H54 (cell line): ENCODE measurements around the gene TNFAIP8L3.

ENCODE experiments used
- DNase-seq: peaks from one replicate; pipeline ENCODE4 v3.0.0; 2011; ENCODE audit warnings: low spot score, mixed read lengths; ENCODE audit not compliant: insufficient read length
- FAIRE-seq: peaks from 3 replicates; lab custom pipeline; 2011; peaks lifted over from hg19 to GRCh38; lab: Jason Lieb, UNC
- POLR2A ChIP-seq: IDR thresholded peaks from 2 replicates; pipeline ENCODE4 v1.6.1; 2011; ENCODE audit warnings: low read depth, mild to moderate bottlenecking, low read length

The TNFAIP8L3 gene

DNA sequence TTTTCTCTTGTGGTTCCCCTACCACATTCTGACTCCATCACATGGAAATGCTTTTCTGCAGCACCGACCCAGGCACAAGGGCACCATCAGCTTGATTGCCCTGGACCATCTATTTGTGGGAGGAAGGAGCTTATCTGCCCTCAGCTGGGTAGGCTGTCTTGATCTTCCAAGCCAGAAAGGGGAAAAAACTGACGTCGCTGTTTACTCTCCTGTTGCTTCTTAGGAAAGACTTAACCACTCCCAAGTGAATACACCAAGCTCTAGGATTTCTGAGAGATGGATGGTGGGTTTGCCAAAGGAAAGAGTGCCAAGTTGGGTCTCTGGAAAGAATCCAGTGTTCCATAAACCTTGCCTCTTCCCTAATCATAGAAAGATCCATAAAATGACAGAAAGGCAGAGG, 4.0 kb downstream of the TNFAIP8L3 start:
- no peak for TF ChIP-seq POLR2A
- FAIRE-seq (no peak), DNase-seq (no peak)

DNA sequence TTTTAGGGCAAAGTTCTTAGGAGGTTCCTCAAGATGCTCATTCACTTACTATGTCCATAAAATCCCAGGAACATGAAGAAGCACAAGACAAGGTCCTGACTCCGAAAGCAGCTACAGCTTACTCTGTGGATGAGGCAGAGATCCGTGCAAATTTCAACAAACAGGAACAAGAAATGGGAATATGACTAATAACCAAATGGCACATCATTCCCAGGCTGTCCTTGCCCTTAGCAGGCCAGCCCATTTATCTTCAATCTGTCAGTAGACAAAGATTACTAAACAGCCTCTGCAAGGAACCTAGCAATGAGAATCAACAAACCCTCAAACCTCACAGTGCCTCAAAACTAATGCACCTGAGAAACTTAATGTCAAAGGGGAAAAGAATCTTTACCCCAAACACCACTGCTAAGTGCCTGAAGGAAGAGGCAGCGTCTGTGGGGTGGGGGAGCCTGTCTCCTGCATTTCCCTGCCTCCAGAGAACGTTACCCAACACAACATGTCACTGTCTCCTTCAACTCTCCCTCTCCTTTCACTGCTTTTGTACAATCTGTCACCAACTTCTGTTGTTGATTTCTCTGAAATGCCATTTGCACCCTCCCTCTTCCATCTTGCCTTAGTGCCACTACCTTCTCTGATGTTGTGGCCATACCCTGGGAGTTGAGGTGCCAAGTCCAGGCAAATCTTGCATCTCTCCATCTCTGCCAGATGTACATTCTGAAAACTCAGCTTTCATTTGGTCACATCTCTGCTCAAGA, 4.8 kb downstream of the TNFAIP8L3 start:
- no peak for TF ChIP-seq POLR2A
- FAIRE-seq (no peak), DNase-seq (no peak)

- FAIRE-seq (no peak), DNase-seq (no peak)
- TF ChIP-seq POLR2A: no peak
Measured at GRCh38 chr15:51089041-51089440, 5.7 kb downstream of the TNFAIP8L3 start.

GRCh38 chr15:51088585-51088984, 6.1 kb downstream of the TNFAIP8L3 start:
- DNase-seq (no peak), FAIRE-seq (no peak)
- no peak for TF ChIP-seq POLR2A

- no peak for TF ChIP-seq POLR2A
- DNase-seq: no peak
- FAIRE-seq: no peak
Measured at GRCh38 chr15:51087513-51087912, 7.2 kb downstream of the TNFAIP8L3 start.

DNA sequence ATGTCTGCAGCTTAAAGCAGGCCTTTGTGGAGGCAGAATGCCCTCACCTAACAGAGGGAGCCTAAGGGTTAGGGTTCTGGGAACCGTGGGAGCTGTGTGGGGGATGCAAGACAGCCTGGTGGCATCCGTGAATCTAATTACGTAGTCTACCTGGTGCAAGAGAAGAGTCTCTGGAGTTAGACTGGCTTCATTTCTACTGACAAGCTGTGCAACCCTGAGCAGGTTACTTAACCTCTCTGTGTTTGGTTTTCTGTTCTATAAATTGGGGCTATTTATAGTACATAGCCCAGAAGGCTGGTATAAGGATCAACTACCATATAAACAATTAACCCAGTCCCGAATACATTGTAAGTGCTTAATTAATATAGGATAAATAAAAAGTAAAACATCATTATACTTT, 8.3 kb downstream of the TNFAIP8L3 start:
- no peak for FAIRE-seq
- no peak for DNase-seq
- no peak for TF ChIP-seq POLR2A

- FAIRE-seq (no peak), DNase-seq (no peak)
- TF ChIP-seq POLR2A: no peak
Measured at GRCh38 chr15:51085764-51086163, 8.9 kb downstream of the TNFAIP8L3 start.

DNA sequence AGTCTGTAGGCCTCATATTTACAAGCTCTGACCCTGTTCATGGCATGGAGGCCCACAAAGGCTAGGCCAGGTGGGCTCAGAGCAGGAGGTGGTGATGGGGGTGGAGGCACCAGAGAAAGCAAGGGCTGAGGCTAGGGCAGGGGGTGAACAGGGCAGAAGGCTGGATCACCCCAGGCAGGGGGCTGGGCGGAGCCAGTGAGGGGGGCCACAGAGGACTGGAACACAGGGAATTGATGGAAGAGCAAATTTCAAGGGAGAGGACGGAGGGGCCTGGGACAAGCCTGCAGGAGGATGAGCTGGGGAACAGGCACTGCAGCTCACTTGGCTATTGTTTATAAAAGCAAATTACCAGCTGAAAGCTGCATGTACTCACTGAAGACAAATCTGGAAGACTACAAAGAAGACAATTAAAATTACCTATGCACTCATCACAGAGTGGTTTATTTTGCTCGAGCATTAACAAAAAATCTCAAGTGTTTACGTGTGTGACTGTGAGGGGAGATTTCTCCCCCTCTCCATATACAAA, 11.0 kb downstream of the TNFAIP8L3 start:
- no peak for TF ChIP-seq POLR2A
- DNase-seq (no peak), FAIRE-seq (no peak)

DNA sequence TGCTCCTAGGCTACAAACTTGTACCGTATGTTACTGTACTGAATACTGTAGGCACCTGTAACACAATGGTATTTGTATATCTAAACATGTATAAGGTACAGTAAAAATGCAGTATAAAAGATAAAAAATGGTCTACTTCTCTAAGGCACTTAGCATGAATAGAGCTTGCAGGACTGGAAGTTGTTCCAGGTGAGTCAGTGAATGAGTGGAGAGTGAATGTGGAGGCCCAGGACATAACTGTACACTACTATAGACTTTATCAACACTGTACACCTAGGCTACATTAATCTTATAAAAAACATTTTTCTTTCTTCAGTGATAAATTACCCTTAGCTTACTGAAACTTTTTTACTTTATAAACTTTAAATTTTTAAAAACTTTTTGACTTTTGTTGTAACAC, 12.5 kb downstream of the TNFAIP8L3 start:
- TF ChIP-seq POLR2A: no peak
- no peak for DNase-seq
- no peak for FAIRE-seq

GRCh38 chr15:51080286-51080685, 14.4 kb downstream of the TNFAIP8L3 start:
- DNase-seq (no peak), FAIRE-seq (no peak)
- TF ChIP-seq POLR2A: no peak

GRCh38 chr15:51079226-51079625, 15.5 kb downstream of the TNFAIP8L3 start:
- DNase-seq: no peak
- TF ChIP-seq POLR2A: no peak
- FAIRE-seq: no peak

DNA sequence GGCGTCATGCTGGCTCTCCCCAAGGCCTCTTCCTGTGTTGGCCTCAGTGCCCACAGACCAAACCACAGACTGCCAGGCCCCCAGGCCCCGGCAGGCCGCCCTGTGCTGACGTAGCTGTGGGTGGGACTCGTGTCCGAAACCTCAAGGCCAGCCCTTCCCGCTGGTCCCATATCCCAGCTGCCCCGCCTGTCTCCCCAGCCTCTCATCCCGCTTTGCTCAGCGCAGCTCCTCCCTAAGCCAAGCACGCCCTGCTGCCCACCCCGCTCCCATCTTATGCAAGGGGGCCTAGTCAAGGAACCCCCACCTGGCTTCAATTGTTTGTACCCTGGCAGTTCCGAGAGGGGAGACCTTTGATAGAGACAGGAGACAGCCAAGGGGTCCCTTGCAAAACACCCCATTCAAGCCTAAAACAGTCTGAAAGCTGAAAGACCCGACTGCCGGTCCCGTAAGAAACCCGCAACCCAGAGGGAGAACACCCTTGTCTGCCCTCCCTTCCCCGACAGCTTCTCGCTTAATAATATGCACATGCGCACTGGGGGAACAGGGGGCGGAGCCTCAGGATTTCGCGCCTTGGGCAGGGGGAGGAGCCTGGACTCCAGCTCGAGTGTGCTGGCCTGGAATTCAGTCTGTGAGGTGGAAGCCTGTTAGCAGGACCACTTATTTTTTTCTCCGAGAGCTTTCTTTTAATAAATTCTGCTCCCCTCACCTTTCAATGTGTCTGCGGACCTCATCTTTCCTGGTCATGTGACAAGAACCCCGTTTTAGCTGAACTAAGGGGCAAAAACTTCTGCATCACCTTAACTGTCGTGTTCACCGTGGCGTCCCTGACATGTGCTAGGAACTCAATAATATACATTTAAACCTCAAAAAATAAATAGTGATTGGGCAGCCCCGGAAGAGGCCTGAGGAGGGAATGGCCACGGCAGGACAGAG, 17.2 kb downstream of the TNFAIP8L3 start:
- TF ChIP-seq POLR2A: no peak
- no peak for DNase-seq
- FAIRE-seq: no peak

GRCh38 chr15:51076524-51077220, 18.0 kb downstream of the TNFAIP8L3 start:
- TF ChIP-seq POLR2A: no peak
- DNase-seq (no peak), FAIRE-seq (no peak)
